Choroid plexus epithelial cell (primary cell): ENCODE data around the gene FLNA.

Experiments
- DNase-seq: peaks from one replicate; pipeline ENCODE4 v3.0.0-alpha.2; 2010; ENCODE audit warnings: low read depth
- H3K4me3 ChIP-seq: 2 replicates; pipeline ENCODE4 v1.5.1; 2011; ENCODE audit warnings: low read depth, mild to moderate bottlenecking, control low read depth, low read length, moderate library complexity
- TF ChIP-seq, protein P1 (sequence below): conservative IDR thresholded peaks from 2 replicates; pipeline ENCODE4 v1.5.1; 2011; ENCODE audit warnings: low read depth, mild to moderate bottlenecking, control low read depth, inconsistent platforms, low read length, moderate library complexity

Gene FLNA

DNA sequence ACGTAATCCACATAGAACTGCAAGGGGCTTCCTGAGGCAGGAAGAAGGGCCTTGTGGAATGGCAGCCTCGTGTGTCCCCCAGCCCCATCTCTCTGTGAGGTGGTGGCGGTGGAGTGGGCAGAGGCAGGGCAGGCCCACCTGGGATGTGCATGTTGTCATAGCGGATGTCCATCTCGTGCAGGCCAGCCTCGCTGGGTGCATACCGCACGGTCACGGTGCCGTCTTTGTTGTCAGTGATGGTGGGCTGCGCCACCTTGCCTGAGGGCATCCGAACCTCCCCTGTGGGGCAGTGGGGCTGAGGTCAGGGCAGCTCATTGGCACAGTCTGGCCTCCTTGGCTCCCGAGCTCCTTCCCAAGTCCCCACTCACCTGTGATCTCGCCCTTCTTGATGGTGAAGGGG, 20.4 kb downstream of the FLNA start:
- no peak for DNase-seq
- no peak overlapping the region for H3K4me3 ChIP-seq
- TF ChIP-seq, protein P1, sequence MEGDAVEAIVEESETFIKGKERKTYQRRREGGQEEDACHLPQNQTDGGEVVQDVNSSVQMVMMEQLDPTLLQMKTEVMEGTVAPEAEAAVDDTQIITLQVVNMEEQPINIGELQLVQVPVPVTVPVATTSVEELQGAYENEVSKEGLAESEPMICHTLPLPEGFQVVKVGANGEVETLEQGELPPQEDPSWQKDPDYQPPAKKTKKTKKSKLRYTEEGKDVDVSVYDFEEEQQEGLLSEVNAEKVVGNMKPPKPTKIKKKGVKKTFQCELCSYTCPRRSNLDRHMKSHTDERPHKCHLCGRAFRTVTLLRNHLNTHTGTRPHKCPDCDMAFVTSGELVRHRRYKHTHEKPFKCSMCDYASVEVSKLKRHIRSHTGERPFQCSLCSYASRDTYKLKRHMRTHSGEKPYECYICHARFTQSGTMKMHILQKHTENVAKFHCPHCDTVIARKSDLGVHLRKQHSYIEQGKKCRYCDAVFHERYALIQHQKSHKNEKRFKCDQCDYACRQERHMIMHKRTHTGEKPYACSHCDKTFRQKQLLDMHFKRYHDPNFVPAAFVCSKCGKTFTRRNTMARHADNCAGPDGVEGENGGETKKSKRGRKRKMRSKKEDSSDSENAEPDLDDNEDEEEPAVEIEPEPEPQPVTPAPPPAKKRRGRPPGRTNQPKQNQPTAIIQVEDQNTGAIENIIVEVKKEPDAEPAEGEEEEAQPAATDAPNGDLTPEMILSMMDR: no peak

GRCh38 chrX:154353172-154353843, 21.1 kb downstream of the FLNA start:
- DNase-seq: no peak
- TF ChIP-seq, protein P1: no peak
- no peak overlapping the region for H3K4me3 ChIP-seq

GRCh38 chrX:154352466-154352865, 22.0 kb downstream of the FLNA start:
- no peak for DNase-seq
- H3K4me3 ChIP-seq: no peak overlapping the region
- TF ChIP-seq, protein P1: no peak

DNA sequence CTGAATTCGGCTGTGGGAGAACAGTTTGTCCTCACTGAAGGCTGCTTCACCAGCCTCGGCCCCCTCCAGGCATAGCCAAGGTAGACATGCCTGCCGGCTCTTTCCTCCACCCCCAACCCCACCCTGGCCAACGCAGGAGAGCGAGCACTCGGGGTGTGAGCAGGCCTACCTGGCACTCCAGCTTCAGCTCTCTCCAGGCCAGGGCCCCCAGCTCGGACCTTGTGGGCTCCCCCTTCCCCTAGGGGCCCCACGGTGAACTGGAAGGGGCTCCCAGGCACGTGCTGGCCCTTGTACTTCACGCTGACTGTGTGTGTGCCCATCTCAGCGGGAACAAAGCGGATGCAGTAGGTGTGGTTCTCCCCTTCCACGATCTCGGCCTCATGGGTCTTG, 22.4 kb downstream of the FLNA start:
- no peak for DNase-seq
- TF ChIP-seq, protein P1: no peak
- H3K4me3 ChIP-seq: no peak overlapping the region

DNA sequence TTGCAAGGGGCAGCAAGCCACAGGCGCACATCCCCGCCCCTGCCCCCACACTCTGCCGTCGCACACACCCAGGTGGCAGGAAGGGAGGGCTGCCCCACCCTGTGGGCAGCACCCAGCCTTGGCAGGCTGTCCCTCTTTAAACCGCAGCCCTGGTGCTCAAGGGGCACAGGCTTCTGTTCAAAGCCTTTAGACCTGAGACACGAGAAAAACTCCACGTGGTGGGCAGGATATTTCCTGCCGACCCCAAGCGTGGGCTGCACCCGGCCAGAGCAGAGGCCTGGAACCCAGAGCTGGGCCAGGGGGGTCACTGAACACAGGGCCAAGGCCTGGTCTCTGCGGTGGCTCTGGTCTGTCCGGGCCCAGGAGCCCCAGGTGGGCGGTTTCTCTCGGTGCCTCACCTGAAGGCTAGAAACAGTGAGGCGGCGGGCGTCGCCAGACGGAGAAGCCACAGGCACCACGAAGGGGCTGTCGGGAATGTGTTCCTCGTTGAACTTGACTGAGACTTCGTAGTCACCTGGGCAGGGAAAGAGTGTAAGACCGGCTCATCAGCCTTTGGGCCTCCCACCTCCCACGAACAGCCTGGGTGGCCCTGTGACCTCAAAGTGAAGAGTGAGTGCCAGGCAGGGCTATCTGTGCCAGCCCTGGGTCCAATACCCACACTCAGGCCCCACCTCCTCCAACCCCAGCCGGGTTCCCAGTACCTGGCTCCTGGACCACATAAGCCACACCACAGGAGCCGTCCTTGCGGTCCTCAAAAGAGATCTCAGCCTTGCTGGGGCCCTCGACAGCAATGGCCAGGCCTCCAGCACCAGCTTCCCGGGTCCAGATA, 23.0 kb downstream of the FLNA start:
- H3K4me3 ChIP-seq: no peak overlapping the region
- no peak for DNase-seq
- TF ChIP-seq, protein P1: no peak

DNA sequence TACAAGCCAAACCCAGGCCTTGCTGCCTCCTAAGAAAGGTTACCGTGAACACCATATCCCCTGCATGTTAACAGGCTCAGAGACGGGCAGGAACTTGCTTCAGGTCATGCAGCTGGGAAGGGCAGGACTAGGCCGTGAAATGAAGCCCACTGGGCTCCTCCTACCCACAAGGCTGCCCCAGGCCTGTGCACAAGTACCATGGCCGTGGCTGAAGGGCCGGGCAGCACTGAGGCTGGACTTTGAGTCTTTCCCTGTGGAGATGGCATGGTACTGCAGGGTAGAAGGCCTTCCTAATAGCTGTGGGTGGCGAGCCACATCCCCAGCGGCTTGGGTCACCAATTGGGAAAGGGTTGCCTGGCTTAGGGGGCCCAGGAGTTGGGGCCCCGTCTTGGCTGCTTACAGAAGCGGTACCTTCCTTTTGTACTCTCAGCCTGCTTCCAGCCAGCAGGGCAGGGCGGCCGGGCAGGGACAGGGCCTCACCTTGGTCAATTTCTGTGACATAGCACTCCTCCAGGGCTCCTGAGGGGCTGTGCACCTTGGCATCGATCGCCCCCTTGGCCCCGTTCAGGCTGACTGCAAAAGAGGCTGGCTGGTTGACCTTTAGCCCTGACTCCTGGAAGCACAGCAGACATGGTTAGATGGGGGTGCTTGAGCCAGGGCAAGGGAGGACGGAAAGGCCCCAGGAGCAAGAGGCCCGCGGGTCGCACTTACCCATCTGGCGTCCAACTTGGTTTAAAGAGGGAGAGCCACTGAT, 23.8 kb downstream of the FLNA start:
- TF ChIP-seq, protein P1: no peak
- H3K4me3 ChIP-seq: no peak overlapping the region
- no peak for DNase-seq
